ENCODE results near the gene TMEM200A. TPM values are rescaled to one million over a fixed set of nuclear protein-coding genes. Genes with fewer than 3 reads are reported as not detected.
"Not testable (repeated sequence)": the region's sequence is repeated elsewhere in the genome, so short reads cannot be mapped to it uniquely, and the experiment has no call there.

Gene TMEM200A
- total RNA-seq, 6 experiments from 2014 or later, result 78.0 to 131 (median 114) TPM

GRCh38 chr6:130337534-130337933, 28.3 kb upstream of the TMEM200A start:
- DNase-seq, result no peak
- Mint-ChIP-seq H3K4me3 (no peak overlapping the region), H3K4me1 (ENCODE audit: low read depth) (no peaks in the 10 kb centered on the region), H3K36me3 (ENCODE audit: low read depth) (peaks cover 23% of the 10 kb centered on the region), H3K27ac (no peak overlapping the region), H3K27me3 (ENCODE audit: insufficient read depth) (no peaks in the 10 kb centered on the region; the same call in 1 of the 2 replicates), H3K9me3 (no peaks in the 10 kb centered on the region)
- TF ChIP-seq CTCF (IDR thresholded peaks at IDR 0.05), result no peak

GRCh38 chr6:130346324-130346723, 19.5 kb upstream of the TMEM200A start:
- Mint-ChIP-seq H3K4me1 (ENCODE audit: low read depth) (peaks cover 11% of the 10 kb centered on the region; the same call in 1 of the 2 replicates), H3K36me3 (ENCODE audit: low read depth) (peaks cover 18% of the 10 kb centered on the region)
- H3K4me3 Mint-ChIP-seq; H3K27ac Mint-ChIP-seq; DNase-seq; H3K27me3 Mint-ChIP-seq (ENCODE audit: insufficient read depth); H3K9me3 Mint-ChIP-seq: not testable (repeated sequence)

GRCh38 chr6:130354322-130354721, 11.5 kb upstream of the TMEM200A start:
- Mint-ChIP-seq H3K27ac (no peak overlapping the region), H3K9me3 (peaks cover 7% of the 10 kb centered on the region; the same call in 1 of the 2 replicates), H3K4me1 (ENCODE audit: low read depth) (peaks cover 2% of the 10 kb centered on the region), H3K36me3 (ENCODE audit: low read depth) (peaks cover 22% of the 10 kb centered on the region), H3K27me3 (ENCODE audit: insufficient read depth) (peaks cover 2% of the 10 kb centered on the region), H3K4me3 (no peak overlapping the region)
- no peak for DNase-seq
- no peak for TF ChIP-seq CTCF (IDR thresholded peaks at IDR 0.05)

GRCh38 chr6:130355572-130355971, 10.2 kb upstream of the TMEM200A start:
- no peak for DNase-seq
- TF ChIP-seq CTCF (IDR thresholded peaks at IDR 0.05), result no peak
- peaks cover 19% of the 10 kb centered on the region for H3K36me3 Mint-ChIP-seq (ENCODE audit: low read depth)
- H3K4me1 Mint-ChIP-seq (ENCODE audit: low read depth), result peaks cover 13% of the 10 kb centered on the region
- peaks cover 2% of the 10 kb centered on the region for H3K27me3 Mint-ChIP-seq (ENCODE audit: insufficient read depth)
- peaks cover 6% of the 10 kb centered on the region; the same call in 1 of the 2 replicates for H3K9me3 Mint-ChIP-seq
- H3K4me3 Mint-ChIP-seq, result no peak overlapping the region
- no peak overlapping the region for H3K27ac Mint-ChIP-seq

- H3K4me1 Mint-ChIP-seq (ENCODE audit: low read depth), result peaks cover 13% of the 10 kb centered on the region
- TF ChIP-seq CTCF (IDR thresholded peaks at IDR 0.05), result no peak
- no peak for DNase-seq
- peaks cover 7% of the 10 kb centered on the region for H3K36me3 Mint-ChIP-seq (ENCODE audit: low read depth)
- peaks cover 2% of the 10 kb centered on the region for H3K27me3 Mint-ChIP-seq (ENCODE audit: insufficient read depth)
- no peak overlapping the region for H3K27ac Mint-ChIP-seq
- H3K9me3 Mint-ChIP-seq, result no peaks in the 10 kb centered on the region
- no peak overlapping the region for H3K4me3 Mint-ChIP-seq
Observed at GRCh38 chr6:130357436-130357835, 8.4 kb upstream of the TMEM200A start.

GRCh38 chr6:130359736-130360135, 6.1 kb upstream of the TMEM200A start:
- DNase-seq, result peak; percentile 44
- Mint-ChIP-seq H3K27me3 (ENCODE audit: insufficient read depth) (peaks cover 2% of the 10 kb centered on the region; the same call in 1 of the 2 replicates), H3K9me3 (no peaks in the 10 kb centered on the region), H3K27ac (no peak overlapping the region), H3K4me1 (ENCODE audit: low read depth) (peaks cover 30% of the 10 kb centered on the region), H3K36me3 (ENCODE audit: low read depth) (peaks cover 5% of the 10 kb centered on the region; the same call in 1 of the 2 replicates), H3K4me3 (no peak overlapping the region)
- TF ChIP-seq CTCF (IDR thresholded peaks at IDR 0.05), result no peak
